Measurements from ENCODE around the gene GIT1. TPM values are rescaled to one million over a fixed set of nuclear protein-coding genes. Genes with fewer than 3 reads are reported as not detected.

GIT1 gene
- total and polyA plus RNA-seq, 2 of the 13 experiments (the other 11 are each of a cell fraction or from before 2014, with no cell fraction given): 14.2 to 30.8 TPM

GRCh38 chr17:29565643-29566472 lies 23.6 kb downstream of the GIT1 start (continued):
- no peak for TF ChIP-seq XBP1 (CRISPR knock-in tag; IDR thresholded peaks at IDR 0.05)
- TF ChIP-seq, protein P1, sequence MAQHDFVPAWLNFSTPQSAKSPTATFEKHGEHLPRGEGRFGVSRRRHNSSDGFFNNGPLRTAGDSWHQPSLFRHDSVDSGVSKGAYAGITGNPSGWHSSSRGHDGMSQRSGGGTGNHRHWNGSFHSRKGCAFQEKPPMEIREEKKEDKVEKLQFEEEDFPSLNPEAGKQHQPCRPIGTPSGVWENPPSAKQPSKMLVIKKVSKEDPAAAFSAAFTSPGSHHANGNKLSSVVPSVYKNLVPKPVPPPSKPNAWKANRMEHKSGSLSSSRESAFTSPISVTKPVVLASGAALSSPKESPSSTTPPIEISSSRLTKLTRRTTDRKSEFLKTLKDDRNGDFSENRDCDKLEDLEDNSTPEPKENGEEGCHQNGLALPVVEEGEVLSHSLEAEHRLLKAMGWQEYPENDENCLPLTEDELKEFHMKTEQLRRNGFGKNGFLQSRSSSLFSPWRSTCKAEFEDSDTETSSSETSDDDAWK (CRISPR knock-in tag; IDR thresholded peaks at IDR 0.05): no peak
- TF ChIP-seq SIN3A (IDR thresholded peaks at IDR 0.05; ENCODE audit: borderline replicate concordance, low read depth, low read length): no peak
- TF ChIP-seq MED1 (CRISPR knock-in tag; IDR thresholded peaks at IDR 0.05): 0 out of 2 replicates have a peak, but pooled peaks have one; percentile 18
- TF ChIP-seq ZNF724P (CRISPR knock-in tag; IDR thresholded peaks at IDR 0.05; ENCODE audit: borderline replicate concordance): 0 out of 2 replicates have a peak, but pooled peaks have one; percentile 3
- TF ChIP-seq SRSF1 (optimal IDR thresholded peaks at IDR 0.05; ENCODE audit: low read depth, low read length): no peak
- TF ChIP-seq KLF9 (CRISPR knock-in tag; IDR thresholded peaks at IDR 0.05; ENCODE audit: low read depth): no peak
- TF ChIP-seq ARID4A (CRISPR knock-in tag; IDR thresholded peaks at IDR 0.05; ENCODE audit: borderline replicate concordance): peak; percentile 71
- peak; percentile 71 for TF ChIP-seq ZFX (CRISPR knock-in tag; IDR thresholded peaks at IDR 0.05; ENCODE audit: low read depth)
- TF ChIP-seq ZNF12 (CRISPR knock-in tag; IDR thresholded peaks at IDR 0.05): no peak; the same call in 1 of the 2 replicates
- TF ChIP-seq TGIF2 (CRISPR knock-in tag; IDR thresholded peaks at IDR 0.05): 0 out of 2 replicates have a peak, but pooled peaks have one; percentile 19
- no peak for TF ChIP-seq RARA (CRISPR knock-in tag; IDR thresholded peaks at IDR 0.05)
- TF ChIP-seq ARNT2 (CRISPR knock-in tag; IDR thresholded peaks at IDR 0.05; ENCODE audit: low read depth): peak; percentile 58; the same call in 1 of the 2 replicates
- peak; percentile 56; the same call in 1 of the 2 replicates for TF ChIP-seq ZSCAN31 (CRISPR knock-in tag; IDR thresholded peaks at IDR 0.05; ENCODE audit: low read depth)
- no peak for TF ChIP-seq ZNF558 (CRISPR knock-in tag; IDR thresholded peaks at IDR 0.05; ENCODE audit: borderline replicate concordance)
- TF ChIP-seq ZNF598 (CRISPR knock-in tag; IDR thresholded peaks at IDR 0.05; ENCODE audit: borderline replicate concordance): peak; percentile 66; the same call in 1 of the 2 replicates
- no peak for TF ChIP-seq KDM6A (CRISPR knock-in tag; IDR thresholded peaks at IDR 0.05; ENCODE audit: low read depth)
- TF ChIP-seq, protein P2, sequence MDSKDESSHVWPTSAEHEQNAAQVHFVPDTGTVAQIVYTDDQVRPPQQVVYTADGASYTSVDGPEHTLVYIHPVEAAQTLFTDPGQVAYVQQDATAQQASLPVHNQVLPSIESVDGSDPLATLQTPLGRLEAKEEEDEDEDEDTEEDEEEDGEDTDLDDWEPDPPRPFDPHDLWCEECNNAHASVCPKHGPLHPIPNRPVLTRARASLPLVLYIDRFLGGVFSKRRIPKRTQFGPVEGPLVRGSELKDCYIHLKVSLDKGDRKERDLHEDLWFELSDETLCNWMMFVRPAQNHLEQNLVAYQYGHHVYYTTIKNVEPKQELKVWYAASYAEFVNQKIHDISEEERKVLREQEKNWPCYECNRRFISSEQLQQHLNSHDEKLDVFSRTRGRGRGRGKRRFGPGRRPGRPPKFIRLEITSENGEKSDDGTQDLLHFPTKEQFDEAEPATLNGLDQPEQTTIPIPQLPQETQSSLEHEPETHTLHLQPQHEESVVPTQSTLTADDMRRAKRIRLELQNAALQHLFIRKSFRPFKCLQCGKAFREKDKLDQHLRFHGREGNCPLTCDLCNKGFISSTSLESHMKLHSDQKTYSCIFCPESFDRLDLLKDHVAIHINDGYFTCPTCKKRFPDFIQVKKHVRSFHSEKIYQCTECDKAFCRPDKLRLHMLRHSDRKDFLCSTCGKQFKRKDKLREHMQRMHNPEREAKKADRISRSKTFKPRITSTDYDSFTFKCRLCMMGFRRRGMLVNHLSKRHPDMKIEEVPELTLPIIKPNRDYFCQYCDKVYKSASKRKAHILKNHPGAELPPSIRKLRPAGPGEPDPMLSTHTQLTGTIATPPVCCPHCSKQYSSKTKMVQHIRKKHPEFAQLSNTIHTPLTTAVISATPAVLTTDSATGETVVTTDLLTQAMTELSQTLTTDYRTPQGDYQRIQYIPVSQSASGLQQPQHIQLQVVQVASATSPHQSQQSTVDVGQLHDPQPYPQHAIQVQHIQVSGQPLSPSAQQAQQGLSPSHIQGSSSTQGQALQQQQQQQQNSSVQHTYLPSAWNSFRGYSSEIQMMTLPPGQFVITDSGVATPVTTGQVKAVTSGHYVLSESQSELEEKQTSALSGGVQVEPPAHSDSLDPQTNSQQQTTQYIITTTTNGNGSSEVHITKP (CRISPR knock-in tag; IDR thresholded peaks at IDR 0.05; ENCODE audit: low read depth): no peak
- TF ChIP-seq TCF7 (IDR thresholded peaks at IDR 0.05; ENCODE audit: low read depth): no peak
- TF ChIP-seq EZH2 (conservative IDR thresholded peaks at IDR 0.05; ENCODE audit: low read depth, low read length): no peak
- TF ChIP-seq SP5 (CRISPR knock-in tag; IDR thresholded peaks at IDR 0.05; ENCODE audit: borderline replicate concordance, low read depth): no peak
